Left lung (tissue), 10 donors: ENCODE results near the gene TNNT2. TPM values are rescaled to one million over a fixed set of nuclear protein-coding genes. Genes with fewer than 3 reads are reported as not detected.

Experiments
- ATAC-seq: fragments of 200-7000 bp; cut with Tn5 transposase; one replicate; pipeline ENCODE4 v1.9.1; 2020; ENCODE audit warnings: moderate library complexity
- DNase-seq, 4 donors: peaks; one replicate each; pipeline ENCODE4 v3.0.0-alpha.2; 2013 to 2020
- H3K27ac ChIP-seq, 2 donors: fragments of 200-600 bp; sonication (generic) in 1 of 2; one replicate each; pipeline versions ENCODE4 v1.5.0 to v1.8.0; 2020 to 2021
- H3K27me3 ChIP-seq, 2 donors: fragments of 200-600 bp; sonication (generic) in 1 of 2; one replicate each; pipeline versions ENCODE4 v1.5.0 to v1.8.0; 2020 to 2021
- H3K36me3 ChIP-seq, 2 donors: fragments of 200-600 bp; sonication (generic) in 1 of 2; one replicate each; pipeline versions ENCODE4 v1.5.0 to v1.8.0; 2020 to 2021
- H3K4me1 ChIP-seq, 2 donors: fragments of 200-600 bp; one replicate each; pipeline ENCODE4 v1.8.0; 2021
- H3K4me3 ChIP-seq, 2 donors: fragments of 200-600 bp; sonication (generic) in 1 of 2; one replicate each; pipeline versions ENCODE4 v1.5.0 to v1.8.0; 2020 to 2021; ENCODE audit warnings: mild to moderate bottlenecking in 1 of 2
- H3K9me3 ChIP-seq, 2 donors: fragments of 200-600 bp; sonication (generic) in 1 of 2; one replicate each; pipeline versions ENCODE4 v1.5.0 to v1.8.0; 2020 to 2021
- CTCF ChIP-seq, 2 donors: fragments of 200-600 bp; sonication (generic) in 1 of 2; IDR thresholded peaks; one replicate each; pipeline versions ENCODE4 v1.5.0 to v1.8.0; 2021; ENCODE audit warnings: antibody characterized with exemption in 2 of 2
- intact Hi-C, 2 donors: fragments of 100-400 bp; cut with DNase I; formaldehyde crosslinking; loops; one replicate each; pipeline versions ENCODE4 v1.11.2 to v1.14.2; 2022
- polyA plus RNA-seq, 6 donors: library from polyadenylated mRNA; unstranded; fragments of 120-200 nt; gene quantifications; one replicate each; pipeline ENCODE4 v1.2.1, GENCODE V29; 2013; ENCODE audit not compliant: insufficient read length in 6 of 6
- total RNA-seq, 2 donors: library from RNA; stranded (reverse); fragmentation: NEBNext Ultra II Directional; extraction: Animal tissue kit (Norgen Biotek cat#: 25700); gene quantifications; one replicate each; pipeline ENCODE4 v1.2.1, GENCODE V29; 2021
- donor health status: DM: no; HTN: yes; CAD: no.
- donor health status: DM: no; HTN: no; CAD: no.

The TNNT2 gene
- total and polyA plus RNA-seq, 8 donors = 3.2 to 6.5 (median 5.1) TPM

DNA sequence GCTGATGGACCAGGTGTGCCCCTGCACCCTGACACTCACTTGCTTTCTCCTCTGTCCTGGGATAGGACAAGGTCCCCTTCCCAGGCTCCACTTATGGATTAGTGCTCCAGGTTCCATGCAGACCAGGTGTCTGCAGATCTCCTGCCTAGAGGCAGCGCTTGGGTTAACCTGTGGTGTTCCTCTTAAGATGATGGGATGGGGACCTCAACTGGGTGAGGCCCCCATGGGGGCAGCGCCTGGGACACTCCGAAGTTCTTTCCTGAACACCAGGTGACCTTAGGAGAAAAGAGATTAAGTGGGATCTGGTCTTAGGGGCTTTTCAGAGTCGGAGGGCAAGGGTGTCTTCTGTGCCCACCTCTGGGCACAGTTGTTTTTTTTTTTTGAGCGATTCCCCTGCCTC is 21.2 kb downstream of the TNNT2 start:
- no peaks in the 10 kb centered on the region for H3K9me3 ChIP-seq
- DNase-seq (no peak), ATAC-seq (no peak)
- no peaks in the 10 kb centered on the region for H3K27me3 ChIP-seq
- H3K36me3 ChIP-seq = no peaks in the 10 kb centered on the region
- intact Hi-C loops = loop anchor here in 1 of 2 donors (10.0 kb wide), 1 partner anchor 101 kb away; no protein-coding TSS in a partner anchor
- no peak overlapping the region for H3K4me3 ChIP-seq
- no peak overlapping the region for H3K27ac ChIP-seq
- no peaks in the 10 kb centered on the region for H3K4me1 ChIP-seq
- no peak for TF ChIP-seq CTCF (IDR thresholded peaks at IDR 0.05)

- intact Hi-C loops = loop anchor here in 1 of 2 donors (10.0 kb wide), 1 partner anchor 101 kb away; no protein-coding TSS in a partner anchor
- no peak for TF ChIP-seq CTCF (IDR thresholded peaks at IDR 0.05)
- Histone ChIP-seq H3K4me3 (no peak overlapping the region), H3K9me3 (no peaks in the 10 kb centered on the region), H3K36me3 (no peaks in the 10 kb centered on the region), H3K4me1 (no peaks in the 10 kb centered on the region), H3K27me3 (no peaks in the 10 kb centered on the region), H3K27ac (no peak overlapping the region)
- DNase-seq (no peak), ATAC-seq (no peak)
Observed at GRCh38 chr1:201355471-201355870, 22.0 kb downstream of the TNNT2 start.

- Histone ChIP-seq H3K27me3 (no peaks in the 10 kb centered on the region), H3K4me1 (no peaks in the 10 kb centered on the region), H3K36me3 (no peaks in the 10 kb centered on the region), H3K4me3 (no peak overlapping the region), H3K9me3 (no peaks in the 10 kb centered on the region), H3K27ac (no peak overlapping the region)
- intact Hi-C loops = loop anchor here in 1 of 2 donors (10.0 kb wide), 1 partner anchor 100 kb away; no protein-coding TSS in a partner anchor
- no peak for TF ChIP-seq CTCF (IDR thresholded peaks at IDR 0.05)
- no peak for DNase-seq
- no peak for ATAC-seq
Observed at GRCh38 chr1:201354901-201355295, 22.6 kb downstream of the TNNT2 start.

DNA sequence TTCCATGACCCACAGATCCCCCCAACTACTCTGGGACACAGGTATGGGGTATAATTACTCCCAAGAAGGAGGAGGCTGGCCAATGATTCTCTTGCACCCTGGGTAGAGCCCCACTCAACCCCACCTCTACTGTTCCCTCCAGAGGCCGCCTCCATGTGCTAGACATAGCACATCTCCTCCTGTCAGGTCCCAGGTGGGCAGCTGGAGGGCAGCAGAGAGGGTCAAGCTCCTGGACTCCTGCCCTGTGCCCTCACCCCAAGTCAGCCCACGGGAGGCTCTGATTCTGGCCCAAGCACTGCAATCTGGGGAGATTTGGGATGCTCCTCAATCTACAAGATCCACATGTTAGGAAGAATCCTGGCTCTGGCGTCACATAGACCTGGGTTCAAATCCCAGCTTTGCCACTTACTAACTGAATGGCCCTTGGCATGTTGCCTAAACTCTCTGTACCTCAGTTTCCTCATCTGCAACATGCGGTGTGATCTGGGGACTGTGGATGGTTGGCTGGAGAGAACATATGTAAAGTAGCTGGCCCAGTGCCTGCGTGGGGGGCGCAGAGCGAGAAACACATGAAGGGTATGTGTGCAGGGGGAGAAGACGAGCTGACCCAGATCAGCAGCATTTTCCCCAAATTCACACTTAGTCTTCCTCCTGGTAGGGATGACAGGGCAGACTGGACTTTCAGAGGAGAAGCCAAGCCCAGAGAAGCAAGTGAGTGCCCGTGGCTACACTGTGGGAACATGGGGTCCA is 23.2 kb downstream of the TNNT2 start:
- TF ChIP-seq CTCF (IDR thresholded peaks at IDR 0.05) = no peak
- Histone ChIP-seq H3K4me3 (no peak overlapping the region), H3K9me3 (no peaks in the 10 kb centered on the region), H3K4me1 (no peaks in the 10 kb centered on the region), H3K27me3 (no peaks in the 10 kb centered on the region), H3K27ac (no peak overlapping the region), H3K36me3 (no peaks in the 10 kb centered on the region)
- no peak for ATAC-seq
- intact Hi-C loops = loop anchor here in 1 of 2 donors (10.0 kb wide), 1 partner anchor 100 kb away; no protein-coding TSS in a partner anchor
- DNase-seq = no peak

DNA sequence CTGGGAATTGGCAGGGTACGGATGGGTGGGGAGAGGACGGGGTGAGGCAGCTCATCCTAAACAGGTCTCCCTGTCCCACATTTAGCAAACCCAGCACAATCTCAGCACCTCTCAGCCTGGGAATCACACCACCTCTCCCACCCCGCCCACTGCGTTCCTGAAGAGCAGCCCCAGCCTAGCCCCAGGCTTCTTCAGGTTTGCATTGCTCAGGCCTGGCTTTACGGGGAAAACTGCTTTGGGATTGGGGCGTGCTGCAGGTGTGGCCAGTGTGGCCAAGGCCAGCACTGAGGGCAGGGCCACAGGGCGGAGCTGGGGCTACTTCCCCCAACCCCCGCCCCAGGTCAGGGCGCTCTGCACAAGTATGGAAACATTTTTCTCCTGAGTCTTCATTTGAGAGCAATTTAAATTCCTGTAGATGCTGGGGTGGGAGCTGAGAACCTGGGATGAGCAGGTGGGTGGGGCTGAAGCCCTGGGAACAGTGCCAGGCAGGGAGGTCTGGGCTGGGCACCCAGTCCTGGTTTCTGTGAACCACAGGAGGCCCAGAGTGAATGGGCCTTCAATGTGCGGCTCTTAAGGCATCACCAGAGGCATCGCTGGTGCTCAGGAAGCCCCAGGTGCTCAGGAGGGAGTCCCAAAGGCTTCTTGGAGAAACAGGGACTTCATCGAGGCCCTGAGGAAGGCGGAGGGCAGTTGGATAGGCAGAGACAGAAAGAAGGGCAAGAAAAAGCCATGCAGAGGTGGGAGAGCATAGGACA is 24.1 kb downstream of the TNNT2 start:
- no peaks in the 10 kb centered on the region for H3K4me1 ChIP-seq
- ATAC-seq (peak; percentile 23), DNase-seq (no peak)
- no peak overlapping the region for H3K4me3 ChIP-seq
- no peaks in the 10 kb centered on the region for H3K36me3 ChIP-seq
- H3K27ac ChIP-seq = no peak overlapping the region
- intact Hi-C loops = loop anchor here in 1 of 2 donors (10.0 kb wide), 1 partner anchor 99 kb away; no protein-coding TSS in a partner anchor
- no peak for TF ChIP-seq CTCF (IDR thresholded peaks at IDR 0.05)
- H3K9me3 ChIP-seq = no peaks in the 10 kb centered on the region
- H3K27me3 ChIP-seq = peaks cover 0 to 1% of the 10 kb centered on the region in 2 donors
